ENCODE data around the gene LDLRAD4. TPM values are rescaled to one million over a fixed set of nuclear protein-coding genes. Genes with fewer than 3 reads are reported as not detected.

Gene LDLRAD4
- polyA plus RNA-seq, 1 of the 3 experiments (the other 2 are of a cell fraction), result 0.16 TPM

DNA sequence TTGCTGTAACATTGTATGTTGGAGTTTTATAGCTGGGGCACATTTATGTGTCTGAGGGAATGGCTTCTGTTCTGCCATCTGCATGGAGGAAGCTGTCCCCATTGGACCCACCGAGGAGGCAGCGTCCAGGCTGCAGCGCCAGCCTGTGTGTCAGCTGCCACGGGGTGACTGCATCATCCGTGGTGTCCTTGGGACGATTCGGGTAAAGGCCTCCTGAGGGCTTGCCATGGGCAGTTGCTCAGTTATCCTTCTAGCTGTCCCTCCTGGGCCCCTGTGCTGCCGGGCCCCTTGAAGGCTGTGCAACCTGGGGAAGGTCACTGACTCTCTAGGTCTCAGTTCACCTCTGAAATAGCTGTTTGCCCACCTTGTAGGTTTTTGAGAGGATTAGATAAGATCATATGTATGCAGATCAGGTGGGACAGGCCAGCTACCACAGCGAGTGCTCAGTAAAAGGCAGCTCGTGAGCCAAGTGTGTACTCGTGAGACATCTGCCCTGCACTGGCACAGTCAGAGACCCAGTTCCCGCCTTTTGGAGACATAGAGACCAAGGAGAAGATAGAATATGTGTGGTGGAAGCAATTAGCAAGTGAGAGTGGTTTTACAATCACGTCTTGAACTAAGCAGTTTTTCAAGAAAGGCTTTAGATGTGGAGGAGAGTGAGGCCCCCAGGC, 10.6 kb downstream of the LDLRAD4 start (continued):
- TF ChIP-seq, protein P1, sequence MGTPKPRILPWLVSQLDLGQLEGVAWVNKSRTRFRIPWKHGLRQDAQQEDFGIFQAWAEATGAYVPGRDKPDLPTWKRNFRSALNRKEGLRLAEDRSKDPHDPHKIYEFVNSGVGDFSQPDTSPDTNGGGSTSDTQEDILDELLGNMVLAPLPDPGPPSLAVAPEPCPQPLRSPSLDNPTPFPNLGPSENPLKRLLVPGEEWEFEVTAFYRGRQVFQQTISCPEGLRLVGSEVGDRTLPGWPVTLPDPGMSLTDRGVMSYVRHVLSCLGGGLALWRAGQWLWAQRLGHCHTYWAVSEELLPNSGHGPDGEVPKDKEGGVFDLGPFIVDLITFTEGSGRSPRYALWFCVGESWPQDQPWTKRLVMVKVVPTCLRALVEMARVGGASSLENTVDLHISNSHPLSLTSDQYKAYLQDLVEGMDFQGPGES (IDR thresholded peaks at IDR 0.05; ENCODE audit: low read depth, low read length), result no peak

DNA sequence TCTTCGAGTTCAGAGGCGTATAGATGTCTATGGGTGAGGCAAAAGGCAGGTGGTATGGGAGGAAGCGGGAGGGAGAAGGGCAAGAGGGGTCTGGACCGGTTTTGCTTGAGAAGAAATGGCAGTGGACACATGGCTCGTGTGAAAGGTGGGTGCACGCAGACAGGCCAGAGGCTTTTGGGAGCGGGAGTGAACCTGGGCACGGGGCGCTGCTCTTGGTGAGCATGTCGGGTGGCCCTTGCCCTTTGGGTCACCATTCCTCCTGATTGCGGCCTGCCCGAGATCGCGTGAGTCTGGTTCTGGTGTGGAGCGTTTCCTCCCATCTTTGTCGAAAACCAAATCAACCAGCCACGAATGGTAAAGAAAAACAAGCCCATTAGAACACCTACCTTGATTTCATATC, 12.6 kb downstream of the LDLRAD4 start:
- Histone ChIP-seq H3K9me3 (no peaks in the 10 kb centered on the region), H4K20me1 (ENCODE audit: insufficient read depth) (no peaks in the 10 kb centered on the region), H3K4me1 (ENCODE audit: control insufficient read depth in 1 of 2, insufficient read depth in 2 of 2, low read depth in 1 of 2, low read length in 1 of 2) (peaks cover 0 to 59% of the 10 kb centered on the region in 2 experiments; a peak in 2 of 4 replicates), H3F3A (replicated peaks; ENCODE audit: insufficient read depth) (no peaks in the 10 kb centered on the region), H3K79me2 (ENCODE audit: insufficient read depth) (no peaks in the 10 kb centered on the region), H3K4me2 (no peak overlapping the region), H2AFZ (ENCODE audit: low read depth) (no peak overlapping the region), H3K9me2 (no peaks in the 10 kb centered on the region), H3K36me3 (replicated peaks in 1 of 2; ENCODE audit: control insufficient read depth in 1 of 2, insufficient read depth in 2 of 2, low read length in 1 of 2) (no peaks in the 10 kb centered on the region), H3K27ac (ENCODE audit: low read depth in 2 of 2, low read length in 1 of 2) (no peak overlapping the region), H3K4me3 (ENCODE audit: low read depth in 2 of 2, low read length in 1 of 2) (no peak overlapping the region), H3K27me3 (ENCODE audit: insufficient read depth) (no peaks in the 10 kb centered on the region; the same call in 1 of the 2 replicates), H3K9ac (no peak overlapping the region)
- TF ChIP-seq NFIC (IDR thresholded peaks at IDR 0.05; ENCODE audit: borderline replicate concordance) (no peak), FOXJ3 (CRISPR knock-in tag; IDR thresholded peaks at IDR 0.05) (no peak)
- POLR2A ChIA-PET, result no interaction called here
- 84% methylated on average over 17 of the region's 17 CpGs for WGBS (ENCODE audit: low lambda C conversion rate)
- no peak for DNase-seq
- CTCF ChIA-PET, result interaction anchor here (1.2 kb wide), 1 partner anchor 22 kb away, joined by 3 read pairs; no protein-coding TSS in a partner anchor

DNA sequence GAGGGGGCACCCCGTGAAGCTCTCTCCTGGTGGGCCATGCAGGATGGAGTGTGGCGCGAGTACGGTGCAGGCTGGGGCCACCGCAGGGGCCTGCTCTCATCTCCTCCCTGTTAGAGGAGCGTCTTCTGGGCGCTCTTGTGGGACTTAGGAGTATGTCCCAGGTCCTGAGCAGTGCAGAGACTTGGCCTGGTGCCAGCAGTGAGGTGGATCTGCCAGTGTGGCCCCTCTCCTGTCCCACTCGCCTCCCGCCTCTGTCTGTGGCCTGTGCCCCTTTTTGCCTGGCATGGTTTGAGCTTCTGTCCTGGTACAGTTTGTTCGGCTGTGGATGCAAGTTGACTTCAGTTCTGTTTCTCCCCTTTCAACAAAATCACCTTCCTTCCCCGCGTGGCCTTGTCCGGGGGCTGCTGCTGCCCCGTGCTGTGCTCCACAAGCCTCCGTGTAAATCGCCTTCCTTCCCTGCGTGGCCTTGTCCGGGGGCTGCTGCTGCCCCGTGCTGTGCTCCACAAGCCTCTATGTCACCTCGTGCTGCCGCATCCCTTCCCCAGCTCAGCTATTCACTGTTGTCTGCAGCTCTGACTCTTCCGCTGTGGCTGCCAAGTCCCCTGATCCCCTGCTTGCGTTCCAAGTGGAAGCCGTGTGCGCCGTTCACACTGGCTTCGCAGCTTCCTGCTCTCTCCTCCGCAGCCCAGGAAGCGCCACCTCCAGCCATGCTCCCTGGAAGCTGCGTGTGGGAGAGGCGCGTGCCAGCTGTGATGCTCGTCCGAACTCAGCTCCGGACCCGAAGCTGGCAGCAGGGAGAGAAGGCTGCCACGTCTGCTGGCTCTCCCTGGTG, 13.7 kb downstream of the LDLRAD4 start:
- no peak overlapping the region for H2AFZ ChIP-seq (ENCODE audit: low read depth)
- H3K4me1 ChIP-seq (ENCODE audit: control insufficient read depth in 1 of 2, insufficient read depth in 2 of 2, low read depth in 1 of 2, low read length in 1 of 2), result peaks cover 0 to 68% of the 10 kb centered on the region in 2 experiments; a peak in 2 of 4 replicates
- no peaks in the 10 kb centered on the region for H3K9me2 ChIP-seq
- 80% methylated on average over 31 of the region's 37 CpGs for WGBS (ENCODE audit: low lambda C conversion rate)
- H3K36me3 ChIP-seq (replicated peaks in 1 of 2; ENCODE audit: control insufficient read depth in 1 of 2, insufficient read depth in 2 of 2, low read length in 1 of 2), result no peaks in the 10 kb centered on the region
- no peak overlapping the region for H3K9ac ChIP-seq
- no peak overlapping the region for H3K4me3 ChIP-seq (ENCODE audit: low read depth in 2 of 2, low read length in 1 of 2)
- no peak overlapping the region for H3K4me2 ChIP-seq
- CTCF ChIA-PET, result interaction anchor here (1.2 to 1.5 kb wide), 2 partner anchors 10 to 21 kb away, joined by 3 to 6 read pairs; no protein-coding TSS in a partner anchor
- TF ChIP-seq JUND (IDR thresholded peaks at IDR 0.05) (no peak), ELF1 (IDR thresholded peaks at IDR 0.05) (no peak), SIN3A (IDR thresholded peaks at IDR 0.05; ENCODE audit: borderline replicate concordance, low read depth, low read length) (no peak), FOXJ3 (CRISPR knock-in tag; IDR thresholded peaks at IDR 0.05) (no peak), EZH2phosphoT487 (IDR thresholded peaks at IDR 0.05; ENCODE audit: borderline replicate concordance, low read depth) (no peak), POLR2AphosphoS5 (IDR thresholded peaks at IDR 0.05; ENCODE audit: low read depth, low read length) (no peak), MEF2A (IDR thresholded peaks at IDR 0.05; ENCODE audit: borderline replicate concordance, low read depth) (no peak), TEAD4 (IDR thresholded peaks at IDR 0.05; ENCODE audit: borderline replicate concordance, insufficient read depth) (no peak), RCOR1 (IDR thresholded peaks at IDR 0.05; ENCODE audit: low read length) (no peak)
- TF ChIP-seq, protein P2, sequence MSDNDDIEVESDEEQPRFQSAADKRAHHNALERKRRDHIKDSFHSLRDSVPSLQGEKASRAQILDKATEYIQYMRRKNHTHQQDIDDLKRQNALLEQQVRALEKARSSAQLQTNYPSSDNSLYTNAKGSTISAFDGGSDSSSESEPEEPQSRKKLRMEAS (IDR thresholded peaks at IDR 0.05; ENCODE audit: low read depth), result no peak
- TF ChIP-seq, protein P3, sequence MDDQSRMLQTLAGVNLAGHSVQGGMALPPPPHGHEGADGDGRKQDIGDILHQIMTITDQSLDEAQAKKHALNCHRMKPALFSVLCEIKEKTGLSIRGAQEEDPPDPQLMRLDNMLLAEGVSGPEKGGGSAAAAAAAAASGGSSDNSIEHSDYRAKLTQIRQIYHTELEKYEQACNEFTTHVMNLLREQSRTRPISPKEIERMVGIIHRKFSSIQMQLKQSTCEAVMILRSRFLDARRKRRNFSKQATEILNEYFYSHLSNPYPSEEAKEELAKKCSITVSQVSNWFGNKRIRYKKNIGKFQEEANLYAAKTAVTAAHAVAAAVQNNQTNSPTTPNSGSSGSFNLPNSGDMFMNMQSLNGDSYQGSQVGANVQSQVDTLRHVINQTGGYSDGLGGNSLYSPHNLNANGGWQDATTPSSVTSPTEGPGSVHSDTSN (IDR thresholded peaks at IDR 0.05), result no peak
- TF ChIP-seq, protein P4, sequence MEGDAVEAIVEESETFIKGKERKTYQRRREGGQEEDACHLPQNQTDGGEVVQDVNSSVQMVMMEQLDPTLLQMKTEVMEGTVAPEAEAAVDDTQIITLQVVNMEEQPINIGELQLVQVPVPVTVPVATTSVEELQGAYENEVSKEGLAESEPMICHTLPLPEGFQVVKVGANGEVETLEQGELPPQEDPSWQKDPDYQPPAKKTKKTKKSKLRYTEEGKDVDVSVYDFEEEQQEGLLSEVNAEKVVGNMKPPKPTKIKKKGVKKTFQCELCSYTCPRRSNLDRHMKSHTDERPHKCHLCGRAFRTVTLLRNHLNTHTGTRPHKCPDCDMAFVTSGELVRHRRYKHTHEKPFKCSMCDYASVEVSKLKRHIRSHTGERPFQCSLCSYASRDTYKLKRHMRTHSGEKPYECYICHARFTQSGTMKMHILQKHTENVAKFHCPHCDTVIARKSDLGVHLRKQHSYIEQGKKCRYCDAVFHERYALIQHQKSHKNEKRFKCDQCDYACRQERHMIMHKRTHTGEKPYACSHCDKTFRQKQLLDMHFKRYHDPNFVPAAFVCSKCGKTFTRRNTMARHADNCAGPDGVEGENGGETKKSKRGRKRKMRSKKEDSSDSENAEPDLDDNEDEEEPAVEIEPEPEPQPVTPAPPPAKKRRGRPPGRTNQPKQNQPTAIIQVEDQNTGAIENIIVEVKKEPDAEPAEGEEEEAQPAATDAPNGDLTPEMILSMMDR (IDR thresholded peaks at IDR 0.05), result no peak
- TF ChIP-seq, protein P5, sequence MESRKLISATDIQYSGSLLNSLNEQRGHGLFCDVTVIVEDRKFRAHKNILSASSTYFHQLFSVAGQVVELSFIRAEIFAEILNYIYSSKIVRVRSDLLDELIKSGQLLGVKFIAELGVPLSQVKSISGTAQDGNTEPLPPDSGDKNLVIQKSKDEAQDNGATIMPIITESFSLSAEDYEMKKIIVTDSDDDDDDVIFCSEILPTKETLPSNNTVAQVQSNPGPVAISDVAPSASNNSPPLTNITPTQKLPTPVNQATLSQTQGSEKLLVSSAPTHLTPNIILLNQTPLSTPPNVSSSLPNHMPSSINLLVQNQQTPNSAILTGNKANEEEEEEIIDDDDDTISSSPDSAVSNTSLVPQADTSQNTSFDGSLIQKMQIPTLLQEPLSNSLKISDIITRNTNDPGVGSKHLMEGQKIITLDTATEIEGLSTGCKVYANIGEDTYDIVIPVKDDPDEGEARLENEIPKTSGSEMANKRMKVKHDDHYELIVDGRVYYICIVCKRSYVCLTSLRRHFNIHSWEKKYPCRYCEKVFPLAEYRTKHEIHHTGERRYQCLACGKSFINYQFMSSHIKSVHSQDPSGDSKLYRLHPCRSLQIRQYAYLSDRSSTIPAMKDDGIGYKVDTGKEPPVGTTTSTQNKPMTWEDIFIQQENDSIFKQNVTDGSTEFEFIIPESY (IDR thresholded peaks at IDR 0.05; ENCODE audit: borderline replicate concordance, low read depth), result no peak
- H4K20me1 ChIP-seq (ENCODE audit: insufficient read depth), result no peaks in the 10 kb centered on the region
- POLR2A ChIA-PET, result no interaction called here
- H3K27me3 ChIP-seq (ENCODE audit: insufficient read depth), result no peaks in the 10 kb centered on the region; the same call in 1 of the 2 replicates
- no peak for DNase-seq
- no peaks in the 10 kb centered on the region for H3F3A ChIP-seq (replicated peaks; ENCODE audit: insufficient read depth)
- H3K9me3 ChIP-seq, result no peaks in the 10 kb centered on the region
- no peaks in the 10 kb centered on the region for H3K79me2 ChIP-seq (ENCODE audit: insufficient read depth)
- H3K27ac ChIP-seq (ENCODE audit: low read depth in 2 of 2, low read length in 1 of 2), result no peak overlapping the region; a peak in 1 of 4 replicates

All from SK-N-SH (cell line).